ENCODE results near the gene GNAO1.

GNAO1 gene

DNA sequence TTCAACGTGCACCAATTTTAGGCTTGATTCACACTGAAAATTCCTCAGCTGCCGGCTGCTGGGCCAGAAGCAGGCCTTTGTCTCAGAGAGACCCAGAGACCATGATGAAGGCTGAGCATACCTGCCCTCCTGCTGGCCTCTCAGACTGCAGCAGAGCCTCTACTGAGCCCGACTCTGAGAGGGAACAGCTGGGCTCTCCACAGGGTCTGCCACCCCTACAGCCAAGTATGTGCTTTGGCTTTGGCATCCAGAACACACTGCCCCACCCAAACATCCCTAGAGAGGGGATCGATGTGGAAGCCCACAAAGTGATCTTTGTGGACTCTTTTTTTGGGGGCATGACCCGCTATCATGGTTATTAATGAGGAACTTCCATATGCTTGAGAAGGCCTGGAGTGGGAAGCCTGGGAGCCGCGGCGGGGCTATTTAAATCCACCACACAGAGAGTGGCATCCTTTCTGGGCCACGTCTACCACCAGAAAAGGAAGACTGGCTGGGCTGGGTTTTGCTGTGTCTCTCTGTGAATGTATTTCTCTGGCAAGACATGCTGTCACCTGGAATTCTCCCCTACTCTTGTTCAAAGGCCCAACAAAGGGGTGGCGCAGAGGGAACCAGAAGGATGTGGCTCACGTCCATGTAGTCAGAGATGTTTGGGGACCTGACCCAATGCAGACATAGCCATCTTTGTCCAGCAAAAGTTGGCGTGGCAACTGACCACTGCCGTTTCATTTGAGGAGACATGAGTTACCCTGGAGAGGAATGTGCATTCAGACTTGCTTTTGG is 69.3 kb downstream of the GNAO1 start:
- in situ Hi-C loops (cut with HindIII; ENCODE audit: low pct_ligation_motif_present, low pct_unique_long_range_greater_than_20kb, low sequenced_read_pairs), result no loop called here
- DNase-seq, result no peak

- in situ Hi-C loops (cut with HindIII; ENCODE audit: low pct_ligation_motif_present, low pct_unique_long_range_greater_than_20kb, low sequenced_read_pairs), result no loop called here
- no peak for DNase-seq
Observed at GRCh38 chr16:56261656-56262055, 70.4 kb downstream of the GNAO1 start.

DNA sequence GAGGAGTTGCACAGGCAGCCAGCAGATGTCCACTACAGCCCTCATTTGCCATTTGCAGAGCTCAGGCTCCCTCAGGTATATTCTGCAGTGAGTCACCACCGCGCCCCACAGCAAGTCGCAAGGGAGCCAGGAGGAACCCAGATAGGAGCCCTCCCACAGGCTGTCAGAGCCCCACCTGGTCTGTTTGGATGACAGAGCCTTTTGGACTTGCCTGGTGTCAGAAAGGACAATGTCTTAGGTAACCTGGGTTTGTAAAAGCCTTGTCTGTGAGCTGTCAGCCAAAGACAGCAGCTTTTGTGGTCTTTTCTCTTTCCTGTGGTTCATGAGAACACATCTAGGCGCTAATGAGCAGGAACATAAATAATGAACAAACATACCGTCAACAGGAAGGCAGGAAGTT is 70.9 kb downstream of the GNAO1 start:
- in situ Hi-C loops (cut with HindIII; ENCODE audit: low pct_ligation_motif_present, low pct_unique_long_range_greater_than_20kb, low sequenced_read_pairs), result no loop called here
- DNase-seq, result no peak

DNA sequence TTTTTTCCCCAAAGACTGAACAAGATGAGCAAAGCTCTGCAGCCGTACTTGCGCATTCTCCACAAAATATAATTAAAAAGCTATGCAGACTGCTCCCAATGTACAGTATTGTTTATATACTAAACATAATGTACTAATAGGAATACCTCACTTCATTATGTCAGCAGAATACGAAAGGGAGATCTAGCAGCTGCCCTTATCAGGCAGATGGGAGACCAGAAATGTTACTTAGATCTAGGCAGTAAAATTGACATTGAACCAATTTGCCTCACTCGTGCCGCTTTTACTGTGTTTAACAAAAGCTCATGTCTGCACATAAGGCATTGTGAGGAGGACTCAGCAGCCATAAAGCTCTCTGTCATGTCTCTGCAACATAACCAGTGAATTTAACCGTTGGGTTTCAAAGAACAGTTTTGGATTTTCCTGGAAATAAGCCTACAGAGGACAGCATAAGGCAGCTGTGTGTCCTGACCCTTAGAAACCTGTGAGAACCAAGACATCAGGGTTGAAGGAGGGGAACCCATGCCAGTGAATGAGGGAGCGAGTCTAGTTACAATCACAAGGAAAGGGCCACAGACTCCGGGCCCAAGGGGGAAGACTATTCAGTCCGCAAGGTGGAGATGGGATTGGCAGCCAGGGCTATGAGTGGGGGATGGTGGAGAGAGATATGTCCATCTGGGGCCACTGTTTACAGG is 71.4 kb downstream of the GNAO1 start:
- in situ Hi-C loops (cut with HindIII; ENCODE audit: low pct_ligation_motif_present, low pct_unique_long_range_greater_than_20kb, low sequenced_read_pairs), result no loop called here
- DNase-seq, result no peak

DNA sequence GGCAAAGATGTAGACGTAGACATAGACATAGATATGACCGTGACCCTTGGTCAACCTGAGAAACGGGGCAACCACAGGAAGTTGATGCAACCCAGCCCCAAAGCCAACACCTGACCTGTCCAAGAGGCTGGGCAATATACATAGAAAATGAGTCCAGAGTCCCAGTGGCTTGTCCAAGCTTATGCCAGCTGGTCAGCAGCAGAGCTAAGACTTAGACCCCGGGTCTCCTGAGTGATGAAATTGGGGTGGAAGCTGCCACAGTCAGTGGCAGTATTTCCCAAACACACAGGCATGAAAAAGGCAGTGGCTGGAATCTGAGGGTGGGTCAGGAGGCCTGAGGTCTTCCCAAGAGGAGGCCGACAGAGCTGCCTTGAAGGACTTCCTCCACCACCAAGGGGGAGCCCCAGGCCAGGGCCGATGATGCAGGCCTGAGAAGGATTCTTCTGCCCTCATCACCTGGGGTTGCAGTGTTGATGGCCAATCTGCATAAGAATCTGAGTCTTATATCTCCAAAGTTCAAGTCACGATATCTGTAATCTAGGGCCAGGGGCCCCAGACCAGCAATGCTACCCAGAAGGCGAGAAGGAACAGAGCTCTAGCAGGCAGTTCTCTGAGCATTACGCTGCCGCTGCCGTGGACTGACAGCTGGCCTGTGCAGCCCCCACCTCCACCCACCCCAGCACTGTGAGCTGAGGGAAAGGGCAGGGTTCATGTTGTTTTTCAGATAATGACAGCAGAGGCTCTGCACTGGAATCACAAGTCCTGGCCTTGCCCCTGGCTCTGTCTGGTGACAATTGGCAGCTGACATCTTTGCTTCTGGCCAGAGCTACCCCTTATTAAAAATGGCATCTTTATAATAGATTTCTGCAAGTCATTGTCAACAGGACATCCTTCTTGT is 72.7 kb downstream of the GNAO1 start:
- DNase-seq, result no peak
- in situ Hi-C loops (cut with HindIII; ENCODE audit: low pct_ligation_motif_present, low pct_unique_long_range_greater_than_20kb, low sequenced_read_pairs), result no loop called here

- DNase-seq, result no peak
- in situ Hi-C loops (cut with HindIII; ENCODE audit: low pct_ligation_motif_present, low pct_unique_long_range_greater_than_20kb, low sequenced_read_pairs), result no loop called here
Observed at GRCh38 chr16:56264609-56264972, 73.3 kb downstream of the GNAO1 start.

DNA sequence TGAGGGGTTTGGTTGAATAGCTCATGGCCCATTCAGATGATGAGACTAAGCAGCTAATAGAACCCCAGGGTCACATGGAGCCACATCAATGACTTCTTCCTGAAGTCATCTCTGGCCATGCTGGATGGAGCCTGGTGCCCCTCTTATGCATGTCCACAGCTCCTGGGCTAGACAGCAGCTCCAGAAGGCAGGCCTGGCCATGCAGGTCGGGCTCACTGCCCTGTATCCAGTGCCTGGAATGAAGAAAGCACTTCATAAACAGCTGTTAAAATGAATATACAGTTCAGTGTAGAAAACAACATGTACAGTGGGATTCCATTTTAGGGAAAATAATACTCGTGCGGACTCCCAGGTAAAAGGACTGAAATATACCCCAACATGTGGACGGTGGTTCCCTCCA is 73.9 kb downstream of the GNAO1 start:
- DNase-seq, result no peak

GRCh38 chr16:56265746-56266145 is 74.5 kb downstream of the GNAO1 start:
- in situ Hi-C loops (cut with HindIII; ENCODE audit: low pct_ligation_motif_present, low pct_unique_long_range_greater_than_20kb, low sequenced_read_pairs), result no loop called here

More for the DNA sequence above, 73.9 kb downstream of the GNAO1 start:
- in situ Hi-C loops (cut with HindIII; ENCODE audit: low pct_ligation_motif_present, low pct_unique_long_range_greater_than_20kb, low sequenced_read_pairs), result no loop called here

DNA sequence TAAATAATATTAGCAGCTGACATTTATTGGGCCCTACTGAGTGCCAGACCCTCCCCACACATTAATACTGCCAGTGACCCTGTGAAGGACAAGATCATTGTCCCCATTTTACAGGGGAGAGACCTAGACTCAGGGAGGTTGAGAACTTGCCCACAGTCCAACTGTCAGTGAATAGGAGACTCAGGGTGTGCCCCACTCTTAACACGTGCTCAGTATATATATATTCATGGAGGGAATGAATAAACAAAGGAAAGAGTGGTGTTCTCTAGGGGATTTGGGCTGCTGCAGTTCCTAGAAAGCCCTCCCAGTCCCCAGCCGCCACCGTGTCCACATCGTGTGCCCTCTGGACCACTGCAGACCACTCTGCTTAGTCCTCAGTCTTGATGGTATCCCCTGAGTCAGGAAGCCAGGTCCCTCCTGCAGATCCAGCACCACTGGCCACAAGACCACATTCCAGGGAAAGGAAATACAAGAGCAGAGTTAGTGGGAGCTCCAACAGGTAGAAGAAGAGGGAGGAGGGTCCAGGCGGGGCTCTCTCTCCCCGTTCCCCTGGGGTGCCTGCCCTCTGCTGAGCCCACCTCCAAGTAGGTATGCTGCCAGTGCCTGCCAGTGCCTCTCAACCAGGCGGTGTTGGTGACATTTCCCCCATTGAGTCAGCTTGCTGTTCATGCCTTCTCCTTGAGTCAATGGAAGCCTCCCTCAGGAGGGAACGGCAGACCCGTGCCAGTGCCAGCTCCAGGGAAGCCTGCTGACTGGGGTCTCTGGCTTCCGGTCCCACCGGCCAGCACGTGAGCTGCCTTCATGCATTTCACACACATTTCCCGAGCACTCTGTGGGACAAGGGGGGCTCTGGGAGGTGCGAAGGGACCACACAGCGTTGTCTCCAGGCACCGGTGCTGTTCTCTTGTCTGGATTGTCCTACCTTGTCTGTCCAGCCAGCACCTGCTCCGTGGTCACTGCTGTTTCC is 75.6 kb downstream of the GNAO1 start:
- no peak for DNase-seq
- in situ Hi-C loops (cut with HindIII; ENCODE audit: low pct_ligation_motif_present, low pct_unique_long_range_greater_than_20kb, low sequenced_read_pairs), result no loop called here

More at GRCh38 chr16:56265746-56266145, 74.5 kb downstream of the GNAO1 start:
- DNase-seq, result no peak

DNA sequence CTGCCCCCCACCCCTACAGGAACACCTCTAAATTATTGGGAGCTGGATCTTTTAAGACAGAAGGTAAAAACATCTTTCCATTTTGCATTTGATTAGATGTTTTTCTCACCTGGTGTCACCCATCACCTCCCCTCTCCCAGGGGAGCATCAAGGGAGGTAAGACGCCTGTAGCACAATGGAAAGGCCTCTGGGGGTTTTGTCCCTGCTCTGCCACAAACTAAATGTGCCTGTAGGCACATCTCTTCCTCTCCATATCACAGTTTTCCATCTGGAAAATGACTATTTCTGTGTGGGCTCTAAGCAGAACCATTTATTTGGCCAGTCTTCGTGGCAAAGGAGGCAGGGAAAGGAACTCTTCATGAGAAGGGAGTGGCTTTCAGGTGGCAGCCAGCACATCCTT is 76.6 kb downstream of the GNAO1 start:
- in situ Hi-C loops (cut with HindIII; ENCODE audit: low pct_ligation_motif_present, low pct_unique_long_range_greater_than_20kb, low sequenced_read_pairs), result no loop called here

GRCh38 chr16:56268799-56269198 is 77.5 kb downstream of the GNAO1 start:
- no peak for DNase-seq
- in situ Hi-C loops (cut with HindIII; ENCODE audit: low pct_ligation_motif_present, low pct_unique_long_range_greater_than_20kb, low sequenced_read_pairs), result no loop called here

More for the DNA sequence above, 76.6 kb downstream of the GNAO1 start:
- DNase-seq, result no peak

DNA sequence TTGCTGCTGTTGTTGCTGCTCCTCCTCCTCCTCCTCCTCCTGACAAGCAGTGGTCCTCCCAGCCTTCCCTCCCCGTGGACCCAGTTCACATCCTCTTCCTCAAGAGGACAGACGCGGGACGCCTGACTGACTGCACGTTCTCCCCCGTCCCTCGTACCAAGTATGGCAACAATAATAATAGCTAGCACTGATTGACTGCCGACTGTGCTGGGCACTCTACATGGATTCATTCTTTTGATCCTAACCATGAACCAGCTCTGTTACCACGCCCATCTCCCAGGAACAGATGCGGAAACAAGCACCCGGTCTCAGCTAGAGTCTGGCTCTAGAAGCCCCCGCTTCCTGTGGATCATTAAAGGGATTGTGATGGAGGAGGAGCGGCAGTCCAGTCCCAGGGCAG is 78.0 kb downstream of the GNAO1 start:
- in situ Hi-C loops (cut with HindIII; ENCODE audit: low pct_ligation_motif_present, low pct_unique_long_range_greater_than_20kb, low sequenced_read_pairs), result no loop called here
- DNase-seq, result no peak

DNA sequence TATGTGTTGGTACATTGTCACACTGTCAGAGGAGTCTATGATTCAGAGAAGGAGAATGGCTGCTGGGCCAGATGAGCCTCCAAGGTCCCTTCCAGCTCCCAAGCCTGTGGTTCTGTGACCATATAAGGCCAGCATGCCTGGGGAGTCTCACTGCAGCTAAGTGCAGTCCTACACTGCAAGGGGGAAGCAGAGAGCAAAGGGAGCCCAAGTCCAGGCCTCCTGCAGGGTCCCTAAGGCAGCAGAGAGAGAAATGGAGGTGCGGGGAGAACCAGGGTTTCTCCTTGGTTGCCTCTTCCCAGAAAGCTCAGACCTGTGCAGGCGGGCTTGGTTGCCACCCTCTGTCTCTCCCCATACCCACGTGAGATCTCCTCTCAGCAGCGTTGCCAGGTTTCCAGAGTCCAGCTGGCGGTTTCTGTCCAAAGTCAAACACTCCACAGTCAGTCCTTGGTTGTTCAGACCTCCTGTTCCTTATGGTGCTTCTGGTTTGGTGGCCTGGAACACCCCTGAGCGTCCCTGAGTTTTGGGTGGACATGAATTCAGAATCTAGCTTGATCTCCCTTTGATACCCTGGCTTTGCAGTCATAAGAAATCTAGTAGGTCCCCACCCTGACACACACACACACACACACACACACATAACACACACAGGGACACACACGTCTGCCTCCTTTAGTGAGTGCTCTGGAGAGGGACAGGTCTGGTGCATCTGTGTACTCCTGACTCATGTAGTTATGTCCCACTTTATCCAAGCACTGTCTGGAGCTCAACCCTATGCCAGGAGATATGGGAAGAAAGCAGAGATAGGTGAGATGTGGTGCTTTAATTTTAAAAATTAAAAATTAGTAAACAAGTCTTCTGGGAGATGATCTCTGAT is 78.8 kb downstream of the GNAO1 start:
- in situ Hi-C loops (cut with HindIII; ENCODE audit: low pct_ligation_motif_present, low pct_unique_long_range_greater_than_20kb, low sequenced_read_pairs), result no loop called here
- DNase-seq, result no peak

GRCh38 chr16:56270828-56271227 is 79.5 kb downstream of the GNAO1 start:
- no peak for DNase-seq
- in situ Hi-C loops (cut with HindIII; ENCODE audit: low pct_ligation_motif_present, low pct_unique_long_range_greater_than_20kb, low sequenced_read_pairs), result no loop called here

- in situ Hi-C loops (cut with HindIII; ENCODE audit: low pct_ligation_motif_present, low pct_unique_long_range_greater_than_20kb, low sequenced_read_pairs), result no loop called here
- DNase-seq, result no peak
Observed at GRCh38 chr16:56272583-56272894, 81.2 kb downstream of the GNAO1 start.

DNA sequence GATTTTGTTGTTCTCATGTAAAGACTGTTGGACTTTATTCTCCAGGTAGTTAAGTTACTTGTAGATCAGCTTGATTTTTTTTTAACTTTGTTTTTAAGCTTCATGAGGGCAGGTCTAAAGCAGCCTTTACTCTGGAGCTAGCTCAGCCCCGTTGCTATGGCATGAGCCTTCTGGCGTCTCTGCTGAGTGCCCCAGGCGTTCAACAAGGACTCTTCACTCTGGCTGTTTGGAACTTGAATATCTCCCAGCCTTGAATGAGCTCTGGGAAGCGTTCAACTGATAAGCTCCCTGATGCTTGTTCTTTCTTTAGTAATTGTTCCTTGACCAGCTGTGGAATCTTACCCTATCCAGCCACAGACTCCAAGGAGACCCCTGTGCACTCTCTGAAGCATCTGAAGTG is 82.3 kb downstream of the GNAO1 start:
- in situ Hi-C loops (cut with HindIII; ENCODE audit: low pct_ligation_motif_present, low pct_unique_long_range_greater_than_20kb, low sequenced_read_pairs), result no loop called here

DNA sequence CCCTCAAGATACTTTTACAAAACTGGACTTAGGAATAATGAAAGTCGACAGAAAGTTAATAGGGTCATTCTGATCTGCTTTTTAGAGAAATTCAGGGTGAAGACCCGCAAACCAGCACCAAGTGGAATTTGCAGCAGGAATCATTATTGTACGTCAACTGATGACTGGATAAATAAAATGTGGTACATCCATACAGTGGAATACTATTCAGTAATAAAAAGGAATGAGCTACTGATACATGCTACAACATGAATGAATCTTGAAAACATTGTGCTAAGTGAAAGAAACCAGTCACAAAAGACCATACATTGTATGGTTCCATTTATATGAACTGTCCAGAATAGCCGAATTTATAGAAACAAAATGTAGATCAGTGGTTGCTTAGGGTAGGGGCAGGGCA is 83.1 kb downstream of the GNAO1 start:
- in situ Hi-C loops (cut with HindIII; ENCODE audit: low pct_ligation_motif_present, low pct_unique_long_range_greater_than_20kb, low sequenced_read_pairs), result no loop called here
- DNase-seq, result no peak

More for the DNA sequence above, 82.3 kb downstream of the GNAO1 start:
- DNase-seq, result no peak

Data from ACHN (cell line).